ENCODE data around the gene SLC25A3.
"Not testable (repeated sequence)": the region's sequence is repeated elsewhere in the genome, so short reads cannot be mapped to it uniquely, and the experiment has no call there.

The SLC25A3 gene

GRCh38 chr12:98593351-98594049, at the start of gene SLC25A3:
TSS of gene SLC25A3 (plus strand) at chr12:98593686. CDS start at chr12:98593979, 293 bp downstream.
- DNase-seq (ENCODE audit: low read depth in 2 of 2) = peak; percentile 91 to 97

- DNase-seq (ENCODE audit: low read depth in 2 of 2) = no peak
Measured at GRCh38 chr12:98543701-98544100, 49.8 kb upstream of the SLC25A3 start.

GRCh38 chr12:98544751-98545150, 48.7 kb upstream of the SLC25A3 start:
- DNase-seq (ENCODE audit: low read depth in 2 of 2) = no peak

GRCh38 chr12:98549371-98550110, 43.9 kb upstream of the SLC25A3 start:
- DNase-seq (ENCODE audit: low read depth in 2 of 2) = no peak

- DNase-seq (ENCODE audit: low read depth in 2 of 2) = no peak
Measured at GRCh38 chr12:98551787-98552186, 41.7 kb upstream of the SLC25A3 start.

- not testable (repeated sequence) for DNase-seq (ENCODE audit: low read depth in 2 of 2)
Measured at GRCh38 chr12:98558097-98558496, 35.4 kb upstream of the SLC25A3 start.

GRCh38 chr12:98559666-98560065, 33.8 kb upstream of the SLC25A3 start:
- DNase-seq (ENCODE audit: low read depth in 2 of 2) = no peak

GRCh38 chr12:98561846-98562245, 31.6 kb upstream of the SLC25A3 start:
- no peak for DNase-seq (ENCODE audit: low read depth in 2 of 2)

GRCh38 chr12:98572010-98572409, 21.5 kb upstream of the SLC25A3 start:
- no peak for DNase-seq (ENCODE audit: low read depth in 2 of 2)

- no peak for DNase-seq (ENCODE audit: low read depth in 2 of 2)
Measured at GRCh38 chr12:98574110-98574509, 19.4 kb upstream of the SLC25A3 start.

- DNase-seq (ENCODE audit: low read depth in 2 of 2) = no peak
Measured at GRCh38 chr12:98575013-98575412, 18.5 kb upstream of the SLC25A3 start.

- not testable (repeated sequence) for DNase-seq (ENCODE audit: low read depth in 2 of 2)
Measured at GRCh38 chr12:98576795-98577194, 16.7 kb upstream of the SLC25A3 start.

- DNase-seq (ENCODE audit: low read depth in 2 of 2) = no peak
Measured at GRCh38 chr12:98578392-98578791, 15.1 kb upstream of the SLC25A3 start.

- DNase-seq (ENCODE audit: low read depth in 2 of 2) = no peak
Measured at GRCh38 chr12:98578821-98579220, 14.7 kb upstream of the SLC25A3 start.

- no peak for DNase-seq (ENCODE audit: low read depth in 2 of 2)
Measured at GRCh38 chr12:98579347-98579746, 14.1 kb upstream of the SLC25A3 start.

GRCh38 chr12:98579835-98580234, 13.7 kb upstream of the SLC25A3 start:
- no peak for DNase-seq (ENCODE audit: low read depth in 2 of 2)

GRCh38 chr12:98580695-98581094, 12.8 kb upstream of the SLC25A3 start:
- no peak for DNase-seq (ENCODE audit: low read depth in 2 of 2)

- no peak for DNase-seq (ENCODE audit: low read depth in 2 of 2)
Measured at GRCh38 chr12:98581101-98581500, 12.4 kb upstream of the SLC25A3 start.

- no peak for DNase-seq (ENCODE audit: low read depth in 2 of 2)
Measured at GRCh38 chr12:98582093-98582492, 11.4 kb upstream of the SLC25A3 start.

- DNase-seq (ENCODE audit: low read depth in 2 of 2) = no peak
Measured at GRCh38 chr12:98587084-98587483, 6.4 kb upstream of the SLC25A3 start.

- no peak for DNase-seq (ENCODE audit: low read depth in 2 of 2)
Measured at GRCh38 chr12:98591209-98591608, 2.3 kb upstream of the SLC25A3 start.

- DNase-seq (ENCODE audit: low read depth in 2 of 2) = no peak
Measured at GRCh38 chr12:98592825-98593322, 612 bp upstream of the SLC25A3 start.
